DND-41 (cell line): ENCODE results near the gene FHL5.

Source experiments
- ATAC-seq: fragments of 200-7000 bp; cut with Tn5 transposase; 3 replicates; pipeline ENCODE4 v1.9.1; 2021; ENCODE audit warnings: low read depth; ENCODE audit not compliant: insufficient read depth
- DNase-seq: peaks from one replicate; pipeline ENCODE4 v3.0.0-alpha.2; 2020
- H2AFZ ChIP-seq: 2 replicates; pipeline ENCODE4 v1.6.0; 2012; ENCODE audit warnings: low read depth, low read length
- H3K27ac ChIP-seq: 2 replicates; pipeline ENCODE4 v1.5.1; 2012; ENCODE audit warnings: low read length, inconsistent platforms
- H3K27me3 ChIP-seq: fragments of 200-600 bp; sonication (generic); 2 replicates; pipeline ENCODE4 v1.6.0; 2012; ENCODE audit warnings: low read length, mild to moderate bottlenecking, inconsistent platforms; ENCODE audit not compliant: insufficient read depth, poor library complexity
- H3K36me3 ChIP-seq: 2 replicates; pipeline ENCODE4 v1.5.1; 2012; ENCODE audit warnings: low read length, inconsistent platforms; ENCODE audit not compliant: insufficient read depth
- H3K4me1 ChIP-seq: 2 replicates; pipeline ENCODE4 v1.5.1; 2012; ENCODE audit warnings: mild to moderate bottlenecking, low read length; ENCODE audit not compliant: insufficient read depth
- H3K4me2 ChIP-seq: 2 replicates; pipeline ENCODE4 v1.6.0; 2012; ENCODE audit warnings: mild to moderate bottlenecking, moderate library complexity, low read length, inconsistent platforms; ENCODE audit not compliant: insufficient read depth
- H3K4me3 ChIP-seq, 2 experiments: fragments of 200-600 bp in 1 of 2; shearing (Covaris generic) in 1 of 2; 2 replicates each; pipeline ENCODE4 v1.5.1; 2012 to 2016; ENCODE audit warnings: inconsistent platforms in 2 of 2, low read length in 2 of 2, mild to moderate bottlenecking in 2 of 2, low read depth in 1 of 2, moderate library complexity in 1 of 2
- H3K79me2 ChIP-seq: 2 replicates; pipeline ENCODE4 v1.6.0; 2012; ENCODE audit warnings: low read length, inconsistent platforms; ENCODE audit not compliant: insufficient read depth
- H3K9ac ChIP-seq: 2 replicates; pipeline ENCODE4 v1.6.0; 2012; ENCODE audit warnings: low read depth, mild to moderate bottlenecking, inconsistent platforms, low read length, moderate library complexity
- H3K9me3 ChIP-seq: 2 replicates; pipeline ENCODE4 v1.5.1; 2012; ENCODE audit warnings: low read length, moderate library complexity, mild to moderate bottlenecking, inconsistent platforms; ENCODE audit not compliant: insufficient read depth, severe bottlenecking
- H4K20me1 ChIP-seq: 2 replicates; pipeline ENCODE4 v1.6.0; 2012; ENCODE audit warnings: low read length; ENCODE audit not compliant: insufficient read depth
- EZH2 ChIP-seq: IDR thresholded peaks from 3 replicates; pipeline ENCODE4 v1.6.1; 2012; ENCODE audit warnings: borderline replicate concordance, low read depth, mild to moderate bottlenecking, moderate library complexity, low read length, inconsistent platforms; ENCODE audit not compliant: severe bottlenecking
- TF ChIP-seq, protein P1 (sequence below): IDR thresholded peaks from 2 replicates; pipeline ENCODE4 v1.5.1; 2012; ENCODE audit warnings: borderline replicate concordance, low read length, moderate library complexity, mild to moderate bottlenecking; ENCODE audit not compliant: poor library complexity, severe bottlenecking; ENCODE audit errors: extremely low read depth

Gene FHL5

DNA sequence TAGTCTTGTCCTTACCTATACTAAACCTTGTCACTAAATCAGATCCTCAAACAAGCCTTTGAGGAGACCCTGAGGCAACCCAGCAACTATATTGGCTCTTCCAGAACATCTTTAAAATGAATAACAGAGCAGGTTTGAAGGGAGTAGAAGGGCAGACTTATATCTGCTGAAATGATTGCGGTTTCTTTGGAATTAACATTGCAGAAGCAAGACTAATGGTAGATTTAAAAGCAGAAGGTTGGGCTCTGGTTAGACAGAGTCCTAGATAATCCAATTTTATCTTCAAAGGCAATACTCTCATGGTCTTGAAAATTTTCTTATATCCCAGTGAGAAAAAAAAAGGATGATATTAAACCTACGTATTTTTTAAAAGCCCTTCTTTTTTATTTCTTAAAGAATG lies 19.1 kb downstream of the FHL5 start:
- Histone ChIP-seq H3K27ac (no peak overlapping the region), H3K27me3 (no peaks in the 10 kb centered on the region), H2AFZ (no peak overlapping the region), H3K4me3 (no peak overlapping the region), H4K20me1 (no peaks in the 10 kb centered on the region), H3K9me3 (no peaks in the 10 kb centered on the region), H3K79me2 (no peaks in the 10 kb centered on the region), H3K36me3 (no peaks in the 10 kb centered on the region), H3K4me1 (no peaks in the 10 kb centered on the region), H3K9ac (no peak overlapping the region), H3K4me2 (no peak overlapping the region)
- ATAC-seq (no peak), DNase-seq (no peak)
- TF ChIP-seq, protein P1, sequence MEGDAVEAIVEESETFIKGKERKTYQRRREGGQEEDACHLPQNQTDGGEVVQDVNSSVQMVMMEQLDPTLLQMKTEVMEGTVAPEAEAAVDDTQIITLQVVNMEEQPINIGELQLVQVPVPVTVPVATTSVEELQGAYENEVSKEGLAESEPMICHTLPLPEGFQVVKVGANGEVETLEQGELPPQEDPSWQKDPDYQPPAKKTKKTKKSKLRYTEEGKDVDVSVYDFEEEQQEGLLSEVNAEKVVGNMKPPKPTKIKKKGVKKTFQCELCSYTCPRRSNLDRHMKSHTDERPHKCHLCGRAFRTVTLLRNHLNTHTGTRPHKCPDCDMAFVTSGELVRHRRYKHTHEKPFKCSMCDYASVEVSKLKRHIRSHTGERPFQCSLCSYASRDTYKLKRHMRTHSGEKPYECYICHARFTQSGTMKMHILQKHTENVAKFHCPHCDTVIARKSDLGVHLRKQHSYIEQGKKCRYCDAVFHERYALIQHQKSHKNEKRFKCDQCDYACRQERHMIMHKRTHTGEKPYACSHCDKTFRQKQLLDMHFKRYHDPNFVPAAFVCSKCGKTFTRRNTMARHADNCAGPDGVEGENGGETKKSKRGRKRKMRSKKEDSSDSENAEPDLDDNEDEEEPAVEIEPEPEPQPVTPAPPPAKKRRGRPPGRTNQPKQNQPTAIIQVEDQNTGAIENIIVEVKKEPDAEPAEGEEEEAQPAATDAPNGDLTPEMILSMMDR = no peak
- no peak for TF ChIP-seq EZH2

DNA sequence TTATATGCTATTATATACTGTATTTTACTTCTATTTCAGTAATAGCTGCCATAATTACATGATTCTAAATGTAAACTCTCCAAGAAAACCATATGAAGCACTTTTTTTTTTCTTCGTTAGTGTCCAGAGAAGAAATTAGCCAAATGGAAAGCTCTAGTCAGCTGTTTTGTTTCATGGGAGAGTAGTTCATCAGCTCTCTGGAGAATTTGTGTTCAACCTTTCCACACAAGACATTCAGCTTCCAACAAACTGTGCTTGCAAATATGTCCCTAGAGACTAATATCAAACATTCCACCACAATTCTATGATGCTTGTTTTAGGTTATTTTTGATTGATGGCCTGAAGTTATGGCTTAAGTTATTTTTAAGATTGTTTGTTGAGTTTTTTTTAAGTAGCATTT lies 19.5 kb downstream of the FHL5 start:
- ATAC-seq = no peak
- H3K79me2 ChIP-seq = no peaks in the 10 kb centered on the region

DNA sequence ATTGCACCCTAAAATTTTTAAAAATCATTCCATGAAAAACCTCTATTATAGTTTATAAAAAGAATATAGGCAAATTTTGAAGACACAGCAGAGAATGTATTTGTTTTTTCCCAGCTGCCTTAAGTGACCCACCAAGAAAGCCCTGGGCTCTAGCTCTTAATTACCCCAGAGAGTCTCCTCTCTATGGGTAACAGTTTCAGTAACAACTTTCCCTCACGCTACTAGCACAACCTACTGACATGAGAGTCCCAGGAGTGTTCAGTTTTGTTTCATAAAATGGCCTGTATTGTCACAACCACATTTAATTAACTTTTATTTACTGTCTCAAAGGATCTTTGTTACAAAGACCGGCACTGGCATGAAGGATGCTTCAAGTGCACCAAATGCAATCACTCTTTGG lies 41.5 kb downstream of the FHL5 start:
- no peaks in the 10 kb centered on the region for H3K9me3 ChIP-seq
- H3K36me3 ChIP-seq = no peaks in the 10 kb centered on the region
- no peaks in the 10 kb centered on the region for H3K79me2 ChIP-seq
- DNase-seq (no peak), ATAC-seq (no peak)
- H3K4me3 ChIP-seq = no peak overlapping the region
- H3K27me3 ChIP-seq = no peaks in the 10 kb centered on the region
- H3K9ac ChIP-seq = no peak overlapping the region
- TF ChIP-seq EZH2 = no peak
- TF ChIP-seq, protein P1 = no peak
- no peak overlapping the region for H3K27ac ChIP-seq
- no peaks in the 10 kb centered on the region for H4K20me1 ChIP-seq
- H2AFZ ChIP-seq = no peak overlapping the region
- no peaks in the 10 kb centered on the region for H3K4me1 ChIP-seq
- no peak overlapping the region for H3K4me2 ChIP-seq

More for the DNA sequence above, 19.5 kb downstream of the FHL5 start:
- Histone ChIP-seq H4K20me1 (no peaks in the 10 kb centered on the region), H3K9ac (no peak overlapping the region), H3K27me3 (no peaks in the 10 kb centered on the region), H3K4me3 (no peak overlapping the region), H2AFZ (no peak overlapping the region), H3K4me2 (no peak overlapping the region), H3K36me3 (no peaks in the 10 kb centered on the region), H3K27ac (no peak overlapping the region), H3K9me3 (no peaks in the 10 kb centered on the region), H3K4me1 (no peaks in the 10 kb centered on the region)
- TF ChIP-seq, protein P1 = no peak
- TF ChIP-seq EZH2 = no peak
- no peak for DNase-seq

DNA sequence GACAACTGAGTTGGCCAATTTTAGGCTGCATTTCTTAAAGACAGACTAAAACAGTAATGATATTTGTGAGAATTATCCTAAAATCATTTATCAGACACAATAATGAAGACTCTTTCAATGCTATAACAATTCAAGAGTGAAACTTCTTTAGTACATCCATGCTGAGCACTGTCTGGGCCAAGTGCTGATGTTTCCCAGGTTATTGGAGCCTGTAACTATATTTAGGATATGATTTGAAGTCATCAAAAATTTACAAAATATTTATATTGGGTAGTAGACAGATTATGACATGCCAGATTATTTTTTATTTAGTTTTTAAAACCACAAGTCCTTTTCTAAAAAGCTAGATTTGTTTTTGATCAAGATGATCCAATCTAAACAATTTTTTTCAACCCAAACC lies 45.1 kb downstream of the FHL5 start:
- H3K9me3 ChIP-seq = no peaks in the 10 kb centered on the region
- H3K27me3 ChIP-seq = no peaks in the 10 kb centered on the region
- H3K27ac ChIP-seq = no peak overlapping the region
- ATAC-seq (no peak), DNase-seq (no peak)
- no peak overlapping the region for H2AFZ ChIP-seq
- H3K4me2 ChIP-seq = no peak overlapping the region
- H3K36me3 ChIP-seq = no peaks in the 10 kb centered on the region
- H3K9ac ChIP-seq = no peak overlapping the region
- H3K79me2 ChIP-seq = no peaks in the 10 kb centered on the region
- no peaks in the 10 kb centered on the region for H4K20me1 ChIP-seq
- no peak for TF ChIP-seq EZH2
- TF ChIP-seq, protein P1 = no peak
- no peaks in the 10 kb centered on the region for H3K4me1 ChIP-seq
- no peak overlapping the region for H3K4me3 ChIP-seq
